Stimulated activated CD4-positive, alpha-beta T cell treated with anti-CD3 and anti-CD28 coated beads, Interleukin-12 subunit alpha, Interleukin-12 subunit beta, amount 100 ng/mL, for 48 hours (primary cell): ENCODE data around the gene ADCYAP1.
A peak's percentile ranks its signal among the peaks of the same experiment; 100 is the strongest.
"Not testable (repeated sequence)": the region's sequence is repeated elsewhere in the genome, so short reads cannot be mapped to it uniquely, and the experiment has no call there.

Experiments
- DNase-seq, 3 donors: peaks; one replicate each; pipeline ENCODE4 v3.0.0-alpha.2; 2020; ENCODE audit warnings: low read depth in 2 of 3, low spot score in 1 of 3

Gene ADCYAP1

GRCh38 chr18:904218-905090 is at the start of gene ADCYAP1:
ADCYAP1 (plus strand) TSS chr18:904871; CDS start chr18:905387, 516 bp downstream.
- DNase-seq: no peak

DNA sequence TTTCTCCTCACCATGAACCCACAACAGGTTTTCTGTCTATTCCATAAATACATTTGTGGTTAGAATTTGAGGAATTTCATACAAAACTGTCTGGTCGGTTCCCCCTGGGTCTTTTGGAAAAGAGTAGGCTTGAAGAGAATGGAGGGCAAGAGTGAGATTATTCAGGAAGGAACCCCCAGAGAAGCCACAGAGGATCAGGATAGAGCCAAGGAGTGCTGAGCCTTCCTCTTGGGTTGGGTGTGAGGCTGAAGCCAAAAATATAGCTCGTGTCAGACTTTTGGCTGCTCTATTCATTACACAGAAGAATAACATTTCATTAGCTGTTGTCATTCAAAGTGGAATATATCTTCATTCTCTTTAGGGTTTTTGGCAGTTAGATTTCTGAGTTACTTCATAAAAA is 46.7 kb upstream of the ADCYAP1 start:
- DNase-seq: no peak

- peak; percentile 42 to 47 (median 42) for DNase-seq
These were observed 39.8 kb upstream of the ADCYAP1 start for GRCh38 chr18:864872-865273.

GRCh38 chr18:867257-867656 is 37.4 kb upstream of the ADCYAP1 start:
- no peak for DNase-seq

DNA sequence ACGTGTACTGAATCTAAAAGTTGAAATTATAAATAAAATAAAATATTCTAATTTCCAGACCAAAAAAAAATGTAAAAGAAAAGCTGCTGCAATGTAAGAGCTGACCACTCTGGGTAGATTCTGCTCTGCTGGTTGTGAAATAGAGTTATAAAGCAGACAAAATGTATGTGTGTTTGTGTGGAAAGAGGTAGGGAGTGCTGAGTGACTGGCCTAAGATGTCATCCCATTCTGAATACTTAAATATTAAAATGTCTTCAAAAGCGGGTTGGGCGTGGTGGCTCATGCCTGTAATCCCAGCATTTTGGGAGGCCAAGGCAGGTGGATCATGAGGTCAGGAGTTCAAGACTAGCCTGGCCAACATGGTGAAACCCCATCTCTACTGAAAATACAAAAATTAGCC is 31.2 kb upstream of the ADCYAP1 start:
- not testable (repeated sequence) for DNase-seq

DNA sequence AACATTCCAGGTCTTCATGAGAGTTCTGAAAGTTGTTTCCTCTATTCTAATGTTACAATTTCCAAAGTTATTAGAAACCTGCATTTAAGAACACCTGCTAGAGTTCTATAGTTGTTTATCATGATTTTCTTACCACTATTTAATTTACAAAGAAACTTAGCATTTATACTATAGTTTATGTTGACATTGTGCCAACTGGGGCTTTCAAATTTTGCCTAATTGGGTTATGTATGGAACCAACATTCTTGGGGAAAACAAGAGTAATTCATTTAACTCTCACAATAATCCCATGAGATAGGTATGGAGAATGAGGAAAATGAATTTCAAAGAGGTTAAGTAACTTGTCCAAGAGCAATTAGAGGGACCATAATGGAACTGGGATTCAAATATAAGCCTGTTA is 28.8 kb upstream of the ADCYAP1 start:
- DNase-seq: no peak

DNA sequence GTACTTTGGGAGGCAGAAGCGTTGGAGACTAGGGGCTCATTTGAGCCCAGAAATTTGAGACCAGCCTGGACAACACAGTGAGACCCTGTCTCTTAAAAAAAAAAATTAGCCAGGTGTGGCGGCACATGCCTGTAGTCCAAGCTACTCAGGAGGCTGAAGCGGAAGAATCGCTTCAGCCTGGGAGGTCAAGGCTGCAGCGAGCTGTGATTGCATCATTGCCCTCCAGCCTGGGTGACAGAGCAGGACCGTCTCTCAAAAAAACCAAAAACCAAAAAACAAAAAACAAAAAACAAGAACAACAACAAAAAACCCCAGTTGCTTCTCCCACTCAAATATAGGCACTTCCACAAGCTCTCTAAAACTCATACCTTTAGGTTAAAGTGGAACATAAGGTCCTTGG is 27.4 kb upstream of the ADCYAP1 start:
- no peak for DNase-seq

GRCh38 chr18:886076-886475 is 18.6 kb upstream of the ADCYAP1 start:
- no peak for DNase-seq

- DNase-seq: no peak
These were observed 17.0 kb upstream of the ADCYAP1 start for GRCh38 chr18:887716-888115.

DNA sequence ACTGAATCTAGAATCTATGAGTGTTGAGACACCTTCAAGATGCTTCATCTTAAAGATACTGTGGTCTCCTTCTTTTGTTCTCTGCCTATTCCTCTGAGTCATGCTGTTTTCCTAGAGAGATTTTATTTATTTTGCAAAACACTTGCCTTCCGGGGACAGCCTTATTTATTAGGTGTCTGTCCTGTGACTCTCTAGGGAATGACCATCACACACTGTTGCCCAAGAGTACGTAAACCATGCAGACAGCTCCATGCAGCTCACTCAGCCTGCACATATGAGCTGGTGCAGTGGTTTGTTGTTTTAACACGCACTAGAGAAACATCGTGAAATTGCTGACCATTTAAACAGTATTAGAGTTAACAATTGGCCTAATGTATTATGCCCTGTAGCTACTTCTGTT is 12.4 kb upstream of the ADCYAP1 start:
- DNase-seq: no peak

GRCh38 chr18:896315-896714 is 8.4 kb upstream of the ADCYAP1 start:
- no peak for DNase-seq

DNA sequence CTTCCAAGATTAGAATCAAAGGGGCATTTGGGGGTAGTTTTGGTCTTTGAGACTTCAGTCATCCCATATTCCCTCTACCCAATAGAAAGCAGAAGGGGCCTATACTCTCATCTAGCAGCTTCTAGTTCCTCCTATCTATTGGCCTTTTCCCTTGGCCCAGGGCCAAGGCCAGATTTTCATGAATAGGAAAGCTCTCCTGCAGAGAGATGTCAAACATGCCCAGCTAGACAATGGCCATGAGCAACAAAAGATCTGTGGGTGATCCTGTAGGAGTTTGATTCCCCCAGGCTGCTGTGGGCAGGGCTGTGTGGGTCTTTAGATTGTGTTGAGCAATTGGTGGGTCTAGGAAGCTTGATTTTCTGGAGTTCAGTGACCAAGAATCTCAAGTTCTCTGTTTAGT is 2.9 kb upstream of the ADCYAP1 start:
- DNase-seq: no peak

DNA sequence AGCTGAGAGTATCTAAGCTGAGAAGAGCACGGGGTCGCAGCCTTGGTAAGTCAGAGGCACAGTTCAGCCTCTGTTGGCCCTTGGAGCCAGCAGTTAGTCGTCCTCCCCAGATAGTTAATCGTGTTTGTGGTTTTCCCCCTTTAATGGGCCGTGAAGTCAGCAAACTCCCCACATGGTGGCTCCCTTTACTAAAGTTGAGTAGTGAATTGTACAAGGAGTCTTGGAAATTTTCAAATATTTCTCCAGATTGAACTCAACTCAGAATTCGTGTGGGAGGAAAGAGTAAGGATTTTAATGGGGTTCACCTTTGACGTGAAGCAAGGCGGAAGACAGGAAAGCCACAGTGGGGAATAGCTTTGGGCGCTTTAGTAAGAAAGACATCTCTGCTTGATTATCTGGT is 2.4 kb upstream of the ADCYAP1 start:
- DNase-seq: no peak

DNA sequence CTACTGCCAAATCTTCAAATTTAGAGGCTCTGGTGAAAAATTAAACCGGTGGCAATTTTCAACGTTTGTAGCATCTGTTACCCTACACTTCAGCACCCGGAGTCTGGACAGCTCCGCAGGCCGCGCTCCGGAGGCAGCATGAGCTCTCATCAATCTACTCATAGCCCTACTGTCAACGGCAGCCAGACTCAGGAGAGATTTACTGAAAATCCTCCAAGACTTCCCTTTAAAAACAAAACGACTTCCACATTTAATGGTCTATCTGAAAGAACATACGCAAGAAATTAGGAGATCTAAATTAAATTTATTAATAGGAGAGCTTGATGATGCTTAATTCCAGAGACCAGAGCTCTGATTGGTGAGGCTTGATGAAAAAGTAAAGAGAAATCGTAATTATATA is 970 bp upstream of the ADCYAP1 start:
- peak in 2 of 3 donors; percentile 17 to 35 for DNase-seq

GRCh38 chr18:905307-905947 is 756 bp downstream of the ADCYAP1 start:
- DNase-seq: no peak

GRCh38 chr18:905948-906415 is 1.3 kb downstream of the ADCYAP1 start:
- DNase-seq: no peak

GRCh38 chr18:906416-907114 is 1.9 kb downstream of the ADCYAP1 start:
- DNase-seq: no peak

- no peak for DNase-seq
These were observed 2.6 kb downstream of the ADCYAP1 start for GRCh38 chr18:907115-907884.

GRCh38 chr18:907885-908757 is 3.5 kb downstream of the ADCYAP1 start:
- DNase-seq: no peak
